K562 (cell line): ENCODE measurements around the gene NHLH1. TPM values are rescaled to one million over a fixed set of nuclear protein-coding genes. Genes with fewer than 3 reads are reported as not detected.

Experiments
- CTBP1 ChIP-seq: fragments of 450-650 bp; IDR thresholded peaks from 2 replicates; pipeline ENCODE4 v1.6.1; 2016; ENCODE audit warnings: borderline replicate concordance
- DACH1 ChIP-seq: fragments of 450-650 bp; IDR thresholded peaks from 2 replicates; pipeline ENCODE4 v1.6.1; 2018; ENCODE audit not compliant: partially characterized antibody
- E2F1 ChIP-seq: sonication (generic); formaldehyde crosslinking; IDR thresholded peaks from 2 replicates; pipeline ENCODE4 v1.8.1; 2023; ENCODE audit warnings: mild to moderate bottlenecking, missing genetic modification reagents, moderate library complexity
- GTF3C2 ChIP-seq: IDR thresholded peaks from 3 replicates; pipeline ENCODE4 v1.6.1; 2011; ENCODE audit warnings: borderline replicate concordance, mild to moderate bottlenecking, moderate library complexity; ENCODE audit not compliant: insufficient read length; ENCODE audit errors: extremely low read depth
- NRF1 ChIP-seq, 2 experiments: fragments of 450-650 bp; IDR thresholded peaks in 1 of 2; conservative IDR thresholded peaks in 1 of 2; 2 replicates each; pipeline ENCODE4 v1.6.1; 2014; ENCODE audit warnings: mild to moderate bottlenecking in 2 of 2
- POLR2B ChIP-seq: fragments of 450-650 bp; IDR thresholded peaks from 2 replicates; pipeline ENCODE4 v1.6.1; 2018; ENCODE audit warnings: low read depth; ENCODE audit not compliant: partially characterized antibody
- RBFOX2 ChIP-seq: fragments of 200-400 bp; formaldehyde crosslinking; IDR thresholded peaks from 2 replicates; pipeline ENCODE4 v1.6.1; 2017; ENCODE audit warnings: low read depth, mild to moderate bottlenecking, low read length, moderate library complexity
- REST ChIP-seq, 2 experiments: fragments of 450-650 bp; formaldehyde crosslinking in 1 of 2; IDR thresholded peaks; 2 replicates each; pipeline versions ENCODE4 v1.4.0 to v1.6.1; 2014 to 2020; ENCODE audit warnings: mild to moderate bottlenecking in 2 of 2, borderline replicate concordance in 1 of 2, low read depth in 1 of 2
- SIN3A ChIP-seq, 2 experiments: fragments of 150-350 bp in 1 of 2; IDR thresholded peaks; 2 replicates each; pipeline ENCODE4 v1.6.1; 2011 to 2016; ENCODE audit warnings: borderline replicate concordance in 2 of 2, low read depth in 2 of 2, low read length in 2 of 2, mild to moderate bottlenecking in 2 of 2, moderate library complexity in 2 of 2; ENCODE audit not compliant: control insufficient read depth in 1 of 2
- TCF15 ChIP-seq: fragments of 250-450 bp; sonication (Bioruptor Pico); IDR thresholded peaks from 2 replicates; pipeline ENCODE4 v1.8.0; 2022; ENCODE audit warnings: moderate library complexity, mild to moderate bottlenecking, inconsistent platforms
- ZNF584 ChIP-seq: fragments of 200-800 bp; sonication (Bioruptor generic); IDR thresholded peaks from 2 replicates; pipeline ENCODE4 v1.6.1; 2016; ENCODE audit warnings: low read depth, mild to moderate bottlenecking, missing genetic modification characterization, missing compliant biosample characterization
- polyA plus RNA-seq, 8 experiments: library from polyadenylated mRNA; depleted of rRNA in 4 of 8; stranded (reverse) in 5 of 8; unstranded in 3 of 8; fragments of >200 nt; fragmentation: Nextera tagmentation in 2 of 8; fragmentation: Illumina TruSeq in 1 of 8; extraction: Ambion mirVana in 2 of 8; extraction: Trizol in 1 of 8; gene quantifications; 2 replicates each; pipeline versions ENCODE4 v1.2.1 to v1.2.3, GENCODE V29; 2011 to 2014; ENCODE audit warnings: inconsistent platforms in 1 of 8, missing spikeins in 1 of 8
- total RNA-seq, 7 experiments: library from RNA; depleted of rRNA in 6 of 7; stranded (reverse); fragments of >200 nt in 6 of 7; fragmentation: Illumina TruSeq in 2 of 7; extraction: Trizol in 2 of 7; gene quantifications; 2 replicates each; pipeline versions ENCODE4 v1.2.1 to v1.2.3, GENCODE V29; 2011 to 2021; ENCODE audit warnings: low replicate concordance in 1 of 7

Gene NHLH1
- total and polyA plus RNA-seq, 9 of the 15 experiments (the other 6 are each of a cell fraction or from before 2014, with no cell fraction given): 0.09 to 1.3 (median 0.35) TPM; not detected in 1

- TF ChIP-seq E2F1: no peak
- TF ChIP-seq DACH1: no peak
- TF ChIP-seq REST (IDR thresholded peaks at IDR 0.05; ENCODE audit: borderline replicate concordance): no peak
- TF ChIP-seq REST (CRISPR knock-in tag; IDR thresholded peaks at IDR 0.05; ENCODE audit: low read depth): no peak
- 0 out of 4 replicates have a peak, but pooled peaks of 1 of the 2 experiments have one; percentile 9 for TF ChIP-seq NRF1 (conservative IDR thresholded peaks at IDR 0.05 in 1 of 2, IDR thresholded peaks at IDR 0.05 in 1 of 2)
- TF ChIP-seq TCF15 (CRISPR knock-in tag): no peak
- 0 out of 2 replicates have a peak, but pooled peaks have one; percentile 14 for TF ChIP-seq ZNF584 (CRISPR knock-in tag)
- no peak for TF ChIP-seq CTBP1
- no peak for TF ChIP-seq GTF3C2
- TF ChIP-seq RBFOX2: peak; percentile 73
- peak; percentile 49 for TF ChIP-seq POLR2B
- no peak for TF ChIP-seq SIN3A (IDR thresholded peaks at IDR 0.05; ENCODE audit: borderline replicate concordance in 2 of 2, control insufficient read depth in 1 of 2, low read depth in 2 of 2, low read length in 2 of 2)
- TF ChIP-seq, all 486 proteins: peak for 9
Measured at GRCh38 chr1:160366731-160367515, at the start of gene NHLH1 (continued).
